IMR-90 (cell line): ENCODE data around the gene CETN3. TPM values are rescaled to one million over a fixed set of nuclear protein-coding genes. Genes with fewer than 3 reads are reported as not detected.

Experiments used
- ATAC-seq: fragments of 200-7000 bp; cut with Tn5 transposase; 2 replicates; pipeline ENCODE4 v1.9.1; 2020; ENCODE audit warnings: low read depth, mild to moderate bottlenecking, moderate library complexity
- BruUV-seq: library from RNA; stranded (reverse); fragments of 400-500 nt; replicated peaks from 2 replicates; lab custom pipeline; 2021; lab: Mats Ljungman, UMichigan
- CTCF ChIA-PET: fragments of 300-600 bp; formaldehyde crosslinking; extraction: SDS; loops from one replicate; lab custom pipeline; 2021; ENCODE audit warnings: antibody characterized with exemption; lab: Yijun Ruan, JAX
- POLR2A ChIA-PET: fragments of 300-600 bp; sonication (Branson Sonifier 250); formaldehyde crosslinking; loops from one replicate; lab custom pipeline; 2022; ENCODE audit warnings: antibody characterized with exemption; ENCODE audit not compliant: unreplicated experiment; lab: Charles Lee
- DNase-seq: peaks from one replicate; pipeline ENCODE4 v3.0.0; 2013
- H2AFZ ChIP-seq: replicated peaks from 2 replicates; pipeline ENCODE3; 2013; ENCODE audit warnings: low read length, mild to moderate bottlenecking; ENCODE audit not compliant: poor library complexity
- H2AK5ac ChIP-seq: 2 replicates; pipeline ENCODE4 v1.6.1; 2013; ENCODE audit warnings: low read depth, low read length, inconsistent platforms
- H2AK9ac ChIP-seq: replicated peaks from 2 replicates; pipeline ENCODE3; 2013; ENCODE audit warnings: mild to moderate bottlenecking, low read depth, low read length, moderate library complexity; ENCODE audit not compliant: poor library complexity
- H2BK120ac ChIP-seq: 2 replicates; pipeline ENCODE4 v1.6.1; 2013; ENCODE audit warnings: low read depth, low read length, inconsistent platforms
- H2BK15ac ChIP-seq: 3 replicates; pipeline ENCODE4 v1.6.1; 2013; ENCODE audit warnings: low read depth, low read length, inconsistent platforms
- H2BK20ac ChIP-seq: 2 replicates; pipeline ENCODE4 v1.6.1; 2013; ENCODE audit warnings: low read depth, mild to moderate bottlenecking, inconsistent platforms, low read length, moderate library complexity
- H2BK5ac ChIP-seq: 2 replicates; pipeline ENCODE4 v1.6.1; 2013; ENCODE audit warnings: mild to moderate bottlenecking, low read depth, low read length, inconsistent platforms; ENCODE audit not compliant: poor library complexity, severe bottlenecking
- H3K14ac ChIP-seq: replicated peaks from 2 replicates; pipeline ENCODE4 v1.6.1; 2013; ENCODE audit warnings: low read depth, low read length, inconsistent platforms
- H3K18ac ChIP-seq: 2 replicates; pipeline ENCODE4 v1.6.1; 2013; ENCODE audit warnings: low read depth, low read length, control low read depth
- H3K23ac ChIP-seq: 2 replicates; pipeline ENCODE4 v1.6.1; 2013; ENCODE audit warnings: low read depth, low read length, inconsistent platforms
- H3K27ac ChIP-seq: 2 replicates; pipeline ENCODE4 v1.5.1; 2013; ENCODE audit warnings: mild to moderate bottlenecking, control low read depth, low read length; ENCODE audit not compliant: insufficient read depth
- H3K27me3 ChIP-seq: 2 replicates; pipeline ENCODE4 v1.6.1; 2013; ENCODE audit warnings: low read length; ENCODE audit not compliant: control insufficient read depth, insufficient read depth
- H3K36me3 ChIP-seq: 2 replicates; pipeline ENCODE4 v1.6.1; 2013; ENCODE audit warnings: low read length, mixed read lengths; ENCODE audit not compliant: control insufficient read depth, insufficient read depth
- H3K4ac ChIP-seq: 2 replicates; pipeline ENCODE4 v1.6.1; 2013; ENCODE audit warnings: low read depth, low read length, inconsistent platforms
- H3K4me1 ChIP-seq: 2 replicates; pipeline ENCODE4 v1.6.1; 2013; ENCODE audit warnings: low read length, mixed read lengths; ENCODE audit not compliant: control insufficient read depth, insufficient read depth
- H3K4me2 ChIP-seq: 2 replicates; pipeline ENCODE4 v1.6.1; 2013; ENCODE audit warnings: low read depth, mild to moderate bottlenecking, control low read depth, low read length, moderate library complexity
- H3K4me3 ChIP-seq: 2 replicates; pipeline ENCODE4 v1.5.1; 2013; ENCODE audit warnings: low read depth, mild to moderate bottlenecking, control low read depth, low read length, moderate library complexity; ENCODE audit not compliant: insufficient read depth
- H3K56ac ChIP-seq: 2 replicates; pipeline ENCODE4 v1.6.1; 2013; ENCODE audit warnings: low read length, inconsistent platforms; ENCODE audit not compliant: insufficient read depth; ENCODE audit errors: extremely low read depth
- H3K79me1 ChIP-seq, 2 experiments: 2 replicates each; pipeline ENCODE4 v1.6.1; 2013; ENCODE audit warnings: low read length in 2 of 2, inconsistent platforms in 1 of 2, low read depth in 1 of 2
- H3K9ac ChIP-seq: 2 replicates; pipeline ENCODE4 v1.6.1; 2013; ENCODE audit warnings: low read depth, low read length, control low read depth
- H3K9me1 ChIP-seq: 2 replicates; pipeline ENCODE4 v1.6.1; 2013; ENCODE audit warnings: low read length, inconsistent platforms; ENCODE audit not compliant: insufficient read depth
- H3K9me3 ChIP-seq: 2 replicates; pipeline ENCODE4 v1.6.1; 2013; ENCODE audit warnings: low read length; ENCODE audit not compliant: control insufficient read depth, insufficient read depth
- H4K20me1 ChIP-seq: 2 replicates; pipeline ENCODE4 v1.6.1; 2013; ENCODE audit warnings: low read length, inconsistent platforms; ENCODE audit not compliant: insufficient read depth
- H4K5ac ChIP-seq: 2 replicates; pipeline ENCODE4 v1.6.1; 2013; ENCODE audit warnings: mild to moderate bottlenecking, low read depth, low read length, control low read depth
- H4K8ac ChIP-seq, 2 experiments: 2 replicates each; pipeline ENCODE4 v1.6.1; 2013; ENCODE audit warnings: low read depth in 2 of 2, low read length in 2 of 2, control low read depth in 1 of 2, inconsistent platforms in 1 of 2
- H4K91ac ChIP-seq: 2 replicates; pipeline ENCODE4 v1.6.1; 2013; ENCODE audit warnings: low read depth, low read length, inconsistent platforms; ENCODE audit not compliant: insufficient read depth
- CEBPB ChIP-seq: IDR thresholded peaks from 2 replicates; pipeline ENCODE4 v1.6.1; 2012; ENCODE audit warnings: low read depth, low read length, improper control_type of control experiment
- WGBS, 2 experiments: methylation state at CpG; one replicate each; pipeline versions ENCODE4 v1.1.5 to v1.1.7; 2013; ENCODE audit warnings: missing lambda C conversion rate in 2 of 2; ENCODE audit not compliant: insufficient read length in 1 of 2; ENCODE audit errors: extremely low coverage in 2 of 2; 5-methylcytosine and 5-hydroxymethylcytosine counted together
- dilution Hi-C: fragments of 300-500 bp; cut with HindIII; formaldehyde crosslinking; loops from one replicate; pipeline ENCODE4 v1.14.3; 2018; ENCODE audit warnings: low sequenced_read_pairs; ENCODE audit not compliant: unreplicated experiment
- in situ Hi-C: fragments of 300-500 bp; cut with MboI; formaldehyde crosslinking; loops from 3 replicates; pipeline ENCODE4 v1.14.3; 2019; ENCODE audit warnings: low sequenced_read_pairs, inconsistent platforms, mixed read lengths
- intact Hi-C: fragments of 100-400 bp; cut with micrococcal nuclease; formaldehyde crosslinking; loops from 2 replicates; pipeline ENCODE4 v1.10.0; 2022
- polyA plus RNA-seq, 3 experiments: library from polyadenylated mRNA; depleted of rRNA; stranded (reverse); fragments of >200 nt; gene quantifications; 2 replicates each; pipeline ENCODE4 v1.2.3, GENCODE V29; 2012; ENCODE audit warnings: low replicate concordance in 1 of 3
- total RNA-seq: library from RNA; depleted of rRNA; stranded (reverse); fragments of >200 nt; gene quantifications from 2 replicates; pipeline ENCODE4 v1.2.3, GENCODE V29; 2012

The CETN3 gene
- total and polyA plus RNA-seq, 2 of the 4 experiments (the other 2 are of a cell fraction): 1.1 to 6.5 TPM

- H3K27ac ChIP-seq: no peak overlapping the region
- no peaks in the 10 kb centered on the region for H3K9me3 ChIP-seq
- POLR2A ChIA-PET: no interaction called here
- H3K9ac ChIP-seq: no peak overlapping the region
- H3K9me1 ChIP-seq: no peaks in the 10 kb centered on the region
- no CpG with 5 or more reads among the region's 3 CpGs for WGBS, 2 experiments
- H3K27me3 ChIP-seq: no peaks in the 10 kb centered on the region
- H4K8ac ChIP-seq: no peak overlapping the region
- no peaks in the 10 kb centered on the region for H3K79me1 ChIP-seq
- ATAC-seq (no peak), DNase-seq (no peak)
- H2AK9ac ChIP-seq: no peak overlapping the region
- 0 out of 2 replicates have a peak, but pooled peaks cover 2% of the 10 kb centered on the region for H3K36me3 ChIP-seq
- no peak overlapping the region for H3K4ac ChIP-seq
- H2AK5ac ChIP-seq: no peak overlapping the region
- H3K14ac ChIP-seq: no peak overlapping the region
- no peak overlapping the region for H2AFZ ChIP-seq
- no peak overlapping the region for H3K4me2 ChIP-seq
- no peak overlapping the region for H4K91ac ChIP-seq
- H2BK15ac ChIP-seq: no peak overlapping the region
- no peak overlapping the region for H4K5ac ChIP-seq
- in situ Hi-C loops (no loop called here), intact Hi-C loops (no loop called here), dilution Hi-C loops (no loop called here)
- peaks cover 2% of the 10 kb centered on the region; the same call in 1 of the 2 replicates for H3K4me1 ChIP-seq
- CTCF ChIA-PET: interaction anchor here (0.7 to 1.5 kb wide), 3 partner anchors 9 to 22 kb away, joined by 5 to 7 read pairs (median 5); partner anchors contain the start of gene CETN3
- no peak for TF ChIP-seq CEBPB
- no peak overlapping the region for H2BK5ac ChIP-seq
- no peak overlapping the region for H3K18ac ChIP-seq
- H2BK120ac ChIP-seq: no peak overlapping the region
- no peak overlapping the region for H3K4me3 ChIP-seq
- H2BK20ac ChIP-seq: no peak overlapping the region
- H4K20me1 ChIP-seq: no peaks in the 10 kb centered on the region
- BruUV-seq: no TSS peak
- no peak overlapping the region for H3K23ac ChIP-seq
- H3K56ac ChIP-seq: no peak overlapping the region
Observed at GRCh38 chr5:90387508-90387907, 22.0 kb downstream of the CETN3 start.
